HG02571 (cell line): ENCODE data around the gene SEZ6.

Experiments
- ATAC-seq: cut with Tn5 transposase; IDR thresholded peaks from one replicate; pipeline ENCODE4 v1.9.1; 2021; ENCODE audit warnings: mild to moderate bottlenecking, moderate library complexity; ENCODE audit not compliant: unreplicated experiment

The SEZ6 gene

DNA sequence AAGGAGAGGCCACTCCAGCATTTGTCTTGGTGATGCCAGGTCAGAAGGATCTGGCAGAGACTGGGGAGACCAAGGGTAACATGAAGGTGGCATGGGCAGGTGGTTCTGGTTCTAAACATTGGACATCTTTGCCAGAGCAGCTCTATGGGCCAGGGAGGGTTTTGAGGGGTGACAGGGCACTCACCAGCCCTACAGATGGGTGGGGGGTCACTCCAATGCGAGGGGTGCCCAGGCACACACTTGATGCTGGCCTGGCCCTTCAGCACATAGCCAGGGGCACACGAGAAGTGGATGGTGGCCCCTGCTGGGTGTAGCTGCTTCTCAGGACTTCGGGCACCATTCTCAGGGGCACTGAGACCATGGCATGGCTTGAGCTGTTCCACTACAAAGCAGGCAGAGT lies 49.0 kb downstream of the SEZ6 start:
- no peak for ATAC-seq

DNA sequence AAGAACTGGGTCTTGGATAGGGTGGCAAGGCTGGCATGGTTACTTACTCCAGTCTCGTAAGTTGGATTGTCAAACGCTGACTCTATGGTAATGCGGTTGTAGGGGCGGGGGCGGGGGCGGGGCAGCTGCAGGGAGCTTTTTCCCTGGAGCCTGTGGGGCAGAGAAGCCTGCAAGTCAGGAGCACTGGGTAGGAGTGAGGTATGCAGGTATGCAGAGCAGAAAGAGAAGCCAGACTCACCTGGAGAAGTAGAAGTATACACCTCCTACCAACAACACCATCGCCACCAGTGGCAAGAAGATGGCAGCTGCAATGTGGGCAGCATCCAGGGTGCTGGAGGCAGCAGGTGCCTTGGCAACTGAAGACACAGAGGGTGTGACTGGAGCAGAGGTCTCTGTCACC lies 49.7 kb downstream of the SEZ6 start:
- no peak for ATAC-seq

DNA sequence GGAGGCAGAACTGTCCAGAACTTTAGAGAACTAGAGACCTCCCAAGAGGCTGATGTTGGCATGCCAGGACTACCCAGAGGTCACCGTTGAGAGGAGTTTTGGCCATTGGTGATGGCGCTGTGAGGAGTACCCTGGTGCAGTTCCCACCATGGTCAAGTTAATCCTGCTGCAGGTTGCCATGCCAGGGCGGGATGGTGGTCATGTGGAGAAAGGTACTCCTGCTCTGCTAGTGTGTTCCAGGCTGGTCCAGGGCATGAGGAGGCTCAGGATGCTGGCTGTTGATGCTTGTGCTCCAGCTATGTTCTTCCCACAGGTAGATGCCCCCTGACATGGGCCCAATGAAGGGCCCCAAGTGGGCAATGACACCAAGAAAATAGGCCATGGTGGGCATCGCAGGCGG lies 50.4 kb downstream of the SEZ6 start:
- no peak for ATAC-seq

DNA sequence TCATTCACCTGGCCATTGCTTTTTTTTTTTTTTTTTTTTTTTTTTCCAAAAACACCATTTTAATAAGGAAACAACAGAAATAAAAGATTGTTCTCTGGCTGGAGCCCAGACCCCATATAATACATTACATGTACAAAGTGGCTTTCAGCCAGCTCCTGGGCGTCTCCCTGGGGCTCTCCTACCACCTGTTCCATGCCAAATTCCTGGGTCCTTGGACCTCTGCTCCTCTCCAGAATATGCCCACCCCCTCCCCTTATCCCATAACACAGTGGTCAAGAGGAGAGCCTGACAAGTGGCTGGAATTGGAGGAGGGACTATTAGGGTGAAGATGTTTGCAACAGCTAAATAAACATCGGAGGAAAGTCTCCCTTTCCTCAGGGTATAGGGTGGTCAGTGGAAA lies 50.9 kb downstream of the SEZ6 start:
- no peak for ATAC-seq

DNA sequence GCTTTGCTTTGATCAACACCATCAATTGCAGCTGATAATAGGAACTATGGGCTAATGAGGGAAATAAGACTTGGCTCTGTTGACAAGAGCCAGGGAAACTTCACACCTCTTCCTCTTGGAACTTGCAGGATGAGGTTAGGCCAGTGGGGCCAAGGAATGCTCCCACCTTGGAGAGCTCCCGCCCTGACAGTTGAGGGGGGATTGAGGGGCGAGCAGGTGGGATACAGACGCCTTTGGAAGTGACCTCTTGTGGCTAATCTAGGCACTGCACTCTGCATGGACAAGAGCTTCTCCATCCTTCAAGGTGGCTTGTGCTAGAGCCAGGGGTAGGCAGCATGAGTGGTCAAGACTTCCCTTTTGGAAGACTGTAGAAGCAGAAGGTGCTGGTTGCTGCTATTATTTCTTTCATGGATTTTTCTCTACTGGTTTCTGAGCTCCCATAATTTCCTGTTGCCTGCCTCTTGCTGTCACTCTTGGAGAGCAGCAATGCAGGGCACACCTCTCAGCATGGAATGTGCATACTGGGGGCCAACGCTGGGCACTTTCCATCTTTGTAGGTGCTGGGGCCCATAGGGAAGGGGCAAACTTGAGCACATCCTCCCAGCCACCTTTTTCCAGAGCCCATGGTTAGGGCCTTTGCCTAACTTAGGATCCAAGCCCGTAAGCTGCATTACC lies 52.3 kb downstream of the SEZ6 start:
- ATAC-seq, result no peak

DNA sequence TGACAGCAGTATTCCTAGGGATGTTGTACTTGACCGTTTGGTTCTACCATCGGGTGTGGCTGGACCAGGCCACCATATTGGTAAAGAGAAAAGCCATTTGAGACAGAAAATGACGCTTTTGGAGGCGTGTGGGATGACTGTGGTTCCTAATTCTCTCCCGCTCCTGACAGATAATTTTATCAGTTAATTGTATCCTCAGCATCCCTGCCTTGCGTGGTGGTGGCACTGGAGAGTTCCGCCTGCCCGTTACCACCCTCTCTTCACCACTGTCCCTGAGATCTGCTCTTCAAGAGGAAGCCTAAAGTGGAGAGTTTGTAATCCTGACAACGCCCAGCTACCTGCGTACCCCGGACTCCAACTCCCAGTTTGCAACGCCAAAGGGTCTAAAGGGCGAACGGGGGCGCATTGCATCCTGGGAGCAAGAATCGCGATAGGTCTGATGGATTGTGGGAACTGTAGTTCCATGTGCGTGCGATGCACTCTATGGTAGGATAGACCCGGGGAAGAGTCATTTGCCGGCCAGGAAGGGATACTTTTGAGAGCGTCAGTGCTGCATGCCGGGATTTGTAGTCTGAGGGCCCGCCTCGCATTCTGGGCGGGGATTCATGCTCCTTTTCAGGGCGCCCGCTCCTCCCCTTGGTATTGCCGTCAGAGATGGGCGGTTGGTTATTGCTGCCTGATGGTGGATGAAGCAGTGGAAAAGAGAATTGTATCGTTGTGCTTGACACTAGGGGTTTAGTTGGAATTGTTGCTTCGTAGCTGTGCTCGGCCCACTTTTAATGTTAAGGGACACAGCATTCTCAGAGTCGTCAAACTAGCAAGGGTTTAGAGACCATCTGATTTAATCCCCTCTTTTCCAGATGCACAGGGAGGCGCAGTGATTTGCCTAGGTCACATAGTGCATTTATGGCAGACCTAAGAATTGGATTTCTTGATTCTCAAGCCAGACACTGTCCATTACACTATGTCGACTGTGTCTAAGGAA lies 53.5 kb downstream of the SEZ6 start:
- ATAC-seq, result peak; percentile 52

DNA sequence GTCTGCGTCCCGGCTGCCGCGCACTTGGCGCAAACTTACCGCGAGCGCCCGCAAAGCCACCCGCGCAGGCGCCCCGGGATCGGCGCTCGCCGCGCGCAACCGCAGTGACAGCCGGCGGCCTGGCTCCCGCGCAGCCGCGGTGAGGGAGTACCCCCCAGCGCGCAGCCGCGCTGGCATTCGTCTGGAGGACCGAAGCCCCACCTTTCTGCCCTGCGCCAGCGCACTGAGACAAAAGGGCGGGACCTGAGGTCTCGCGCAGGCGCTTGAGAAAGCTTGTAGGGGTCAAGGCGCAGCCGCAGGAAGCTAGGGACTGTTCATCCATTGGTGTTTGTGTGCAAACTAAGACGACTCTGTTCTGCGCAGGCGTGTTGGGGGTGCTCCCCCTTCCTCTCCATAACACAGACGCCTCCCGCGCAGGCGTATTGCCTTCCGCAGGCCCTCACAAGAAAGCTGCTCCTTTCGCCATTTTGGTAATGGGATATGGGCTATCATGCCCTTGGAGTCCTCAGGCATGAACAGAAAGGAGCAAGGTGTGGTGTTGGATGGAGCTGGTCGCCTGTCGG lies 54.3 kb downstream of the SEZ6 start, which contains the start of gene PHF12:
TSS of gene PHF12 (minus strand) at position 91 of the 563 bp plus-strand sequence. CDS start 558 bp downstream, outside the sequence.
- peak; percentile 57 for ATAC-seq

DNA sequence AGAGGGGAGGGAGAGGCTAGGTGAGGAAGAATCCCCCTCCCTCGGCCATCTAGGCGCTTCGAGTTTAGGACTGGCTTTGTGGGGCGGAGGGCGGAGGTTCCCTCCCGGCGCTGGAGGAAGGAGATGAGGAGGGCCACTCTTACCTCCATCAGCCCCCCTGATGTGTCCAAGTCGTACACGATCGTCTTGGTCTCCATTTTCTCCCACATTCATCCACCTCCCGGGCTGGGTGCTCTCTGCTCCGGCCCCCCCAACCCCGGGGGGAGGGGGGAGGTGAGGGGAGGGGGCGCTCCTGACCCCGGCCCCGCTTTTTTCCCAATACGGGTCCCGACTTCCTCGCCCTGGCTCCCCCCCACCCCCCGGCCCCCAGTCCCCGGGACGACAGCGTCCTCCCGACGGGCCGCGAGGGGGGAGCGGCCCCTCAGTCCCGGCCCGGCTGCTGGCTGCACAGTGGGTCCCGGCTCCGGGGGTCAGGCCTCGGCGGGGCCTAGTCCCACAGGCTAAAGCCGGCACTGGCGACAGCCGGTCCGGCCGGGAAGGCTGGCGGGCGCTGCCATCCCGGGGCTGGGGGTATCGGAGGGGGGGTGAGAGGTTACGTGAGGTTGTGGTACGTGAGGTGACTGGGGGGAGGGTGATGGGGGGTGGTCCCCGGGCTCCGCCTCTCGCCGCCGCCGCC lies 54.9 kb downstream of the SEZ6 start:
- ATAC-seq, result no peak

DNA sequence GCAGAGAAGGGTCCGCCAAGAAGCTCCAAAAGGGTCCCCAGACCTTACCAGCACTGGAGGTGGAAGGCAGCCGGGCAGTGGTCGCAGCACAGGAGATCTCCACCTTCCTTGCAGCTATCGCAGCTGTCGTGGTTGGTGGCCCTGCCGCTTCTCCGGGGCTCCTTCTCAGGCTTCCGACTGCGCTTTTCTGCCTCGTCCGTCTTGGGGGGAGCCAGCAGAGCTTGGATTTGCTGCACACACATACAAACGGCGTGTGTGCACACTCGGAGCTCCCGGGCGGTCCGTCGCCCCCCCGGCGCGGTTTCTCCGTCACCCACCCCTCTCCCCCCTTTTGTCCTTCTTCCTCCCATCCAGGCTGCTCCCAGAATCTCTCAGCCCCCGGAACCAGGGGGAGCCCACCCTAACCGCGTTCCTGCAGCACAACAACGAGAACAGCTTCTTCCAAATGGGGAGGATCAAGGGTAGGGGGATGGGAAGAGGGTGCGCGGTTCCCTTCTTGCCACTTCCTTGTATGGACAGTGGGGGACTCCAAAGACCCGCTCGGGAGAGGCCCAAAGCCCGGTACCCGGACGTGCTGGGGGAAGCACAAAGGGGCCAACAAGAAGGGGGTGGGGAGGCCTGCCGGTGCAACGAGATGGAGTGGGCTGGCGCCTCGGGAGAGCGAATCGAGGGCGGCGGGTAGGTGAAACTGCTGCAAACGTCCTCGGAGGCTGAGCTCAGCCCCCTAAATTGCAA lies 55.6 kb downstream of the SEZ6 start:
- no peak for ATAC-seq

DNA sequence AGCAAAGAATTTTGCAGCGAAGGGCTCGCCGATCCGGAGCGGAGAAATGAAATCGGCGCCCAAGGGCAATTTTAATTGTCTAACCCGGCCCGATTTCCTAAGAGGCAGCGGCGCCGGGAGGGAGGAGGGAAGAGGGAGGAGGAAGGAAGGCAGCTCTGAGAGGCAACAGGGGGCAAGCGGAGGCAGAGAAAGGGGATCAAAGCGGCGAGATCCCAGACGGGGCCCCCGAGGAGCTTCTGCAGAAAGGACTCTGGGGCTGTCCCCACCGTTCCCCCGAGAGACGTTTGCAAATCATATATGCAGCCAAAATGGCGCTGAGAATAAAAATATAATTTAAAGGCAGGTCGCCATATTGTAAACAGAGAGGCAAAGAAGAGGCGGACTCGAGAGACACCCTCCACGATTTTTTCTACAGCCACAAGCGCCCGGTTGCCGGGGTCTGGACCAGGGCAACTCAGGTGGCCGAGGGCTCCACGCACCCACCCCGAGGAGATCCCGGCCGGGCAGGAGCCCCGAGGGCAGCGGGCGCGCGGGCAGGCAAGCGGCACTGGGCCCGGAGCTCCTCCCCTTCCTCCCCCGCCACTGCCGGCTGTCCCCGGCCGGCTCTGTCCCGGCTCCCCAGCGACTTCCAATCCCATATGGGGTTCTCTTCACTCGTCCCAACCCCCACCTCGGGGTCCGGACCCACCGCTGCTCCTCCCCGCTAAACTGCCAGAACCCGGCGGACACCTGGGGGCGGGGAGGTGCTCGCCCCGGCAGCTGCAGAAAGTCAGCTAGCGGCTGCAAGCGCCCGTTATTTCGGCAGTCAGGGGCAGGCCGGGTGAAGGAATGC lies 56.4 kb downstream of the SEZ6 start:
- no peak for ATAC-seq

DNA sequence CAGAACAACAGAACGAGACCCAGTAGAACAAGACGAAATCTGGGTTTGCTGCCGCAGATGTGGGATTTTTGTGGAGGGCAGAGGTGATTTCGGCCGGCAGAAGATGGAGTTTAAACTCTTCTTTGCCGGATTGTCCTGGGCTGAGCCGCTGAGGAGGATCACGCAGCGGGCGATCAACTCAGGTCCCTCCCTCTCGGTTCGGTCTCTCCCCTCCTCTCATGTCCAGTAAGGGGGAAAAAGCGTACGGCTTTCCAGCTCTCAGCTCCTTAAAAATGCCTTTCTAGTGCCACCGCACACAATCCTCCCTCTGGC lies 57.0 kb downstream of the SEZ6 start:
- no peak for ATAC-seq

DNA sequence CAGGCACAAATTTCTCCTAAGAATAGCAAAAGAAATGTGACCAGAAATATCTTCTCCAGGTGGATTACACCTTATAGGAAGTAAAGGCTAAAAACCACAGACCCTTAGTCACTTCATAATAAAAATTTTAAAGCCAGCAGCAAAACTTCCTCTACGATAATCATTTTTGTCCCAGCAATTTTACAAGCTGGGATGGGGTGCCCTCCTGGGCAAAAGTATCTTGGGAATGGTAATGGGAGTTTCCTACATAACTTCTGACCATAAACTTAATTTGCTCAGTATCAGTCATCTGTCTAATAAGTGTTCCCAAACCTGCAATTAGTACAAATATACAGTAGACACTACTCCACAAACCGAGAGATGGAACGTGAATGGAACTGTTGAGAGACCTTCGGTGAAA lies 57.5 kb downstream of the SEZ6 start:
- no peak for ATAC-seq

DNA sequence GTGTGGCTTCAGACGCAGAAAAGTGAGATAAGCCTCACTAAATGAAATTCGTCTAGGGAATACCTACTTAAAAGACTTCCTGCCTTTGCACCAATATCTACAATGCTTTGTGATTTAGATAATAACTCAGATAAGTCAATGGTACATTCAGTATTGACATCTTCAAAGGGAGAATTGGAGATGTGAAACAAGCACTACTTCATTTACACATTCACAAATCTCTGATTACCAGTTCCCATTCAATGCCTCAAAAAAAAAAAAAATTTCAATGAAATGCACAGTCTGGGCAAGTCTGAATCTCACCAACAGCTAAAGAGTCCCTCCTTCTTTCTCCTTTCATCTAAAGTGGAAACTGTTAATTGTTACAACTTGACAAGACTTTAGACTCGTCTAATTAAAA lies 58.2 kb downstream of the SEZ6 start:
- no peak for ATAC-seq

DNA sequence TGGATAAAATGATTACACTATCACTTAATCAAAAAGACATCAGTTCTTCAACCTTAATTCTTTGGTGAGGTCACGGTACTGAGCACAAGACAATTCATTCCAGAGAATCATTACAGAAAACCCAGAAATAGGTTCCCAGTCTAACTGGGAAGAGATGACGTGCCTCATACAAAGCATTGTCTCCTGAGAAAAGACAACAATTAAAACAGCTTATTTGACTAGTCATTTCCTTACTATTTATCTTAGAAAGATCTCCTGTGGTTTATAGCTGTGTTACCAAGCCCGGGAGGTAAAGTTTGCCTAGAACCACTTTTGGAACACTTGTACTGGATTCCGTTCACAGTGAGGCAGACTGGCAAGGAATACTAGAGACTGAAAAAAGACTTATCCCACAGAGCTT lies 59.6 kb downstream of the SEZ6 start:
- no peak for ATAC-seq

DNA sequence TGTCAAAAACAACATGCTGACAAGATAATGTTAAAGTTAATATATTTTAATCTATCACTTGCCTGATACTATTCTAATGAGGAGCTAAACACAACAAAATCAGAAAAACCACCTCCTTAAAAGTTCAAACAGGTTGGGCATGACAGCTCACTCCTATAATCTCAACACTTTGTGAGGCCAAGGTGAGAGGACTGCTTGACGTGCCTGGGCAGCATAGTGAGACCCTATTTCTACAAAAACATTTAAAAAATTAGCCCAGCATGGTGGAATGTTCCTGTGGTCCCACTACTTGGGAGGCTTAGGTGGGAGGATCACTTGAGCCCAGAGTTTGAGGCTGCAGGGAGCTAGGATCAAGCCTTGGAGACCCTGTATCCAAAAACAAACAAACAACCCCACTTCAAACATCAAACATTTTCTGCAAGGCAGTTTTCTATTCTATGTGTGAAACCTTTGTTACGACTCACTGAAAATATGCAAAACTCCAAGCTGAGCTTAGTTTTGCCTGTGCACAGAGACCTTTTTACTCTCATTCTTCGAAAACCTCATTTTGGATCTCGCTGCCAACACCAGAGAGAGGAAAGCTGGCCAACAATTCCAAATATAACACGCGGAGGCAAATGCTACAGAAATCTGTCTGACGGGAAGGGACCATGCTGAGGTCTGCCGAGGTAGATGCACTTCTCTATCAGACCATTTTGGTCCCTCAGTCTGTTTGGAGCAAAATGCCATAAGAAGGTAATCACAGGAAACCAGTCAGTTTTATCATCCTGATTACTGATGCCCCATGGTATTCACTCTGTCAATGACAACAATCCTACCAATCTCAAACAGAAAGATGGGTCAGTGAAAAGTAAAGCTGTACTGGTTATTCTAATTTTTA lies 60.7 kb downstream of the SEZ6 start:
- ATAC-seq, result no peak

DNA sequence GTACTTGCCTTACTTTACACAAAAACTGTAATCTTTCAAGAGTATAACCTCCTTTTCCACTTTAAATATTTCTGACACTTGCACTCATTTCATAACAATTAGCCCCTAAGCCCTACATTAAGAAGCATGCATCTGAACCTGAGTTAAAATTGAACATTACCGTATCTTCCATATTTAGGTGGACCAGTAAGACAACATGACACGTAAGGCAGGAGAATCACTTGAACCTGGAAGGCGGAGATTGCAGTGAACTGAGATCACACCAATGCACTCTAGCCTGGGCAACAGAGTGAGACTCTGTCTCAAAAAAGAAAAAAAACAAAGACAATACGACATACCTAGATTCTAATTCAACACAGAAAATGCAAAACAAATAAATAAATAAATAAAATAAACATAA lies 61.5 kb downstream of the SEZ6 start:
- ATAC-seq, result no peak

DNA sequence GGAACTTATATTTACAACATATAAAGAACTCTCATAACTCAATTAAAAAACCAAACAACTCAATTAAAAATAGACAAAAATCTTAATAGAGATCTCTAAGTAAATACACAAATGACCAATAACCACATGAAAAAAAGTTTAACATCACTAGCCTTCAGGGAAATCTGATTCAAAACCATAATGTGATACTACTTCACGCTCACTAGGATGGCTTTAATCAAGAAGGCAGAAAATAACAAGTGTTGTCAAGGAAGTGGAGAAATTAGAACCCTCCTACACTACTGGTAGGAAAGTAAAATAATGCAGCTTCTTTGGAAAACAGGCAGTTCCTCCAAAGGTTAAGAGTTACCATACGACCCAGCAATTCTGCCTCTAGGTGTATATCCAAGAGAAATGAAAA lies 62.9 kb downstream of the SEZ6 start:
- ATAC-seq, result no peak

DNA sequence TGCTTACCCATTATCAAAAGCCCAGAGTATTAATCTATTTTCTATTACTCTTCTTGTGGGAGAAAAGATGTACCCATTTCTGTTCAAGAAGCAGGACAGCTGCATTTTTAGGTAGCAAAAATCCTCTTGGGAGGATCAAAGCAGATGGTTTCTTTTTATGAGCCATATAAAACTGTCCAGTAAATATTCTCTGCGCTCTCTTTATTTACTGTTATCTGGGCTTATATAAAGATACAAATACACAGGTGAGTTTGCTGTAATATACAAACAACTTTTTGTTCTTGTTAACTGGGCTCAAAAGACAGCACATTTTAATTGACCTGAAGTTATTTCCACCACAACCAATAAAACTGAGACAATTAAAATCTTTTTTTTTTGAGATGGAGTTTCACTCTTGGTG lies 64.6 kb downstream of the SEZ6 start:
- ATAC-seq, result no peak

DNA sequence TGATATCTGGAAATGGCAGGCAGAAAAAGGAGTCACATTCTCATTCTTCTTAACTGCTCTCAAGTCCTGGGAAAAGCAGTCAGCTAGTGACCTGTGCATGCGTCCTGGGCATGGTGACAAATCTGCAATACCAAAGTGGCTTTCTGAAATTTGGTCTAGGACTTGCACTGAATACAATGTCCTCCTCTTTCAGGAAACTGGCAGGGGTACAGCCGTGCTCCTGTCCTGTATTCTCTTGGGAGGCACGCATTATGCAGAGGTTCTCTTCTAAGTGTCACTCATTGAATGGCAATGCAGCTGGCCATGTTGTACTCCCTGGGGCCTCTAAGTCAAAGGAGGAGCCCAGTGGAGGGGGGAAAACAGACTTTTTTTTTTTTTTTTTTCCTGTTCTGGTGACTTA lies 65.2 kb downstream of the SEZ6 start:
- ATAC-seq, result no peak
